NCI-H82 treated with DMSO at 0.1 percent for 48 hours (cell line): ENCODE measurements around the gene VGF.
"Not testable (repeated sequence)": the region's sequence is repeated elsewhere in the genome, so short reads cannot be mapped to it uniquely, and the experiment has no call there.

Experiments used
- DNase-seq: peaks from one replicate; lab custom pipeline; 2025; ENCODE audit not compliant: unreplicated experiment; lab: John Stamatoyannopoulos, UW

The VGF gene

GRCh38 chr7:101165075-101165957 is at the start of gene VGF:
Gene VGF (minus strand): TSS chr7:101165569. CDS start chr7:101164843, 726 bp downstream.
- DNase-seq, result peak; percentile 18

DNA sequence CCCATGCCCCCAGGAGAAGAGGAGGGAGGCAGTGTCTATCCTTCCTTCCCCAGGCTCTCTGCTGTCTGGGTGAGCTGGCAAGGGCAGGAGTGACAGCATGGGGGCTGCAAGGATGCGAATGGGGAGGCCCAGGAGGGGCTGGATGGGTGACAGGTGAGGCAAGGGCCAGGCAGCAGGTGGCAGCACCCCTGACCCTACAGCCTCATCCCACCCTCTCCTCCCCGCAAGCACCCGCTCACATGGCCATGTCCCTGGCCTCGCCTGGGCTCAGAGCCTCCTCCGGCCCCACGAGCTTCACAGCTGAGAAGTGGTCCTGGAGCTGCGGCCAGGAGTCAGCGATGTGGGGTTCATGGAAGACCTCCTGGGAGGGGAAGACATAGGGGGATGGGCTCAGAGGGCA is 46.6 kb upstream of the VGF start:
- DNase-seq, result no peak

DNA sequence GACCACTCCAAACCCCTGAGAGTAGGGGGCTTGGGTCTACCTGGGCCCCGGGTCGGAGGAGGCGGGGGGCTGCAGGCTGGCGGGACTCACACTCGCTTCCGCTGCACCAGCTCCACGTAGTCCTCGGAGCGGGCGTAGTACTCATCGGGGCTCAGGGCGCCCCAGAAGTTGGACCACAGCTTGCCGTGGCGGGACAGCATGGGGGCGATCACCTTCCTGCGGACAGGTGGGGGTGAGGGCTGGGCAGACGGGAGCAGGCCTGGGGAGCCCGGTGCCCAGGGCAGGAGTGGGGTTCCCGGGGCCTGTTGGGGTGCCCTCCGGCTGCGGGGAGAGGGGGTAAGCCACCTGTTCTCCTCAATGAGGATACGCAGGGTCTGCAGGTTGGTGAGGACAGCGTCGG is 46.1 kb upstream of the VGF start:
- DNase-seq, result no peak

GRCh38 chr7:101210143-101210542 is 44.8 kb upstream of the VGF start:
- DNase-seq, result no peak

- no peak for DNase-seq
Observed at GRCh38 chr7:101208794-101209193, 43.4 kb upstream of the VGF start.

GRCh38 chr7:101207459-101207858 is 42.1 kb upstream of the VGF start:
- no peak for DNase-seq

DNA sequence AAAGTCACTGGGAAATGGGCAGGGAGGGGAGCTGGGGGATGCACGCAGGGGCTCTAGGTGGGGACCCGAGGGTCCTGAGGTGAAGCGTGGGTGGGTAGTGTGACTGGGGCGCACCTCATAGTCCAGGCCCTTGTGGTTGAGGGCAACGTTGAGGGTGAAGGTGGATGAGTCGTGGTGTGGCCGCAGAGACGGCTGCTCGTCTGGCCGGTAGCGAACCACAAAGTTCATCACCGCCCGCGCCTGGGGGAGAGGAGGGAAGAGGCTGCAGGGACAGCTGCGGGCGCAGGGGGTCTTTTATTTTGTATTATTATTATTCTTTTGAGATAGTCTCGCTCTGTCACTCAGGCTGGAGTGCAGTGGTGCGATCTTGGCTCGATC is 41.3 kb upstream of the VGF start:
- no peak for DNase-seq

DNA sequence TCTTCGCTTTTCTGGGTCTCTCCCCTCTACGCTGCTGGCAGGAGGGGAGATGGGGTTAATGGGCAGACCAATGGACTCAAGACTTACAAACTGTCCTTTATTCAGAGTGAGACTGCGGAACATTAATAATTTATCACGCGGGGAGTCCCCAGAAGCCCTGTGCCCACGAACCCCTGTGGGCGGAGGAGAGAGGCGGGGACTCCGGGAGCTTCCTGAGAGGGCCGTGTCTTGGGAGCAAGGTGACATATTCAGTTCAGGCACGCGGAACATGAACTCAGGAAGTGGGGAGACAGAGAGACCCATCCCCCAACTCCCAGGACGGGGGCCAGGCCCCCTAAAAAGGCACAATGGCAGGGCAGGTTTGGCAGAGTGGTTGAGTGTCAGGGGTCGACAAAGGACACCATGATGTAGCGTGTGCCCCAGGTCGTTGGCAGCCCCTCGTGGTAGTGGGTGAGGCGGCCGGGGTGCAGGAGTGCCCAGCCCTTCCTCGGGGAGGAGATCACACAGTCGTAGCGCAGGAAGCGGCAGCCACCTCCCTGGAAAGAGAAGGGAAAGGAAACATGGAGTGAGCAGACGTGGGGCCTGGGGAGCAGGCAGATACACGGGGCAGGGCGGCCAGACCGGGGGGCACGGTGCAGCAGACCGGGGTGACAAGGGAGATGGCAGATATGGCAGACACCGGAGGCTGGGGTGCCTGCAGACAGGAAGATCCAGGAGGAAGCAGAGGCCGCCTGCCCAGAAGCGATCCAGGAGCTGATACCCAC is 40.7 kb upstream of the VGF start:
- no peak for DNase-seq

- not testable (repeated sequence) for DNase-seq
Observed at GRCh38 chr7:101203740-101204738, 38.7 kb upstream of the VGF start.

GRCh38 chr7:101202603-101202918 is 37.2 kb upstream of the VGF start:
- DNase-seq, result no peak

- no peak for DNase-seq
Observed at GRCh38 chr7:101201695-101202602, 36.6 kb upstream of the VGF start.

GRCh38 chr7:101200862-101201599 is 35.7 kb upstream of the VGF start, which contains the start of gene MOGAT3:
Gene MOGAT3 (minus strand): TSS chr7:101201036. CDS start chr7:101200854, 182 bp downstream.
- no peak for DNase-seq

- DNase-seq, result no peak
Observed at GRCh38 chr7:101200504-101200861, 35.1 kb upstream of the VGF start.

GRCh38 chr7:101199522-101199921 is 34.2 kb upstream of the VGF start:
- not testable (repeated sequence) for DNase-seq

DNA sequence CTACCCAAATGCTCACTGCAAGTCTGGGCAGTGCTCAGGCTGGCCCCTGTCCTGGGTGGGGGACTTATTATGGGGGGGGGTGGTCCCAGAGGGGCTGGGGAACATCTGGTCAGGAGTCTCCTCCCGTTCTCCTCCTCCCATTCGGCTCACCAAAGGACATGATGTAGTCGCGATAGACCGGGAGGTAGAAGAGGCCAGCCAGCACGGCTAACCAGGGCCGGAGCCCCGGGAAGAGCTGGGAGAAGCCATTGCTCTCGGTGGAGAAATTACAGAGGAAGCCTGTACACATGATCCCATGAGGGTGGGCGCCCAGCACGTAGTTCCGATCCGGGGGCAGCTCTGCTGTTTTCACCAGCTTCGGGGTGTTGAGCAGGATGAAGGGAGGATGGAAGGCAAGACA is 33.1 kb upstream of the VGF start:
- DNase-seq, result no peak

- DNase-seq, result no peak
Observed at GRCh38 chr7:101197991-101198390, 32.6 kb upstream of the VGF start.

DNA sequence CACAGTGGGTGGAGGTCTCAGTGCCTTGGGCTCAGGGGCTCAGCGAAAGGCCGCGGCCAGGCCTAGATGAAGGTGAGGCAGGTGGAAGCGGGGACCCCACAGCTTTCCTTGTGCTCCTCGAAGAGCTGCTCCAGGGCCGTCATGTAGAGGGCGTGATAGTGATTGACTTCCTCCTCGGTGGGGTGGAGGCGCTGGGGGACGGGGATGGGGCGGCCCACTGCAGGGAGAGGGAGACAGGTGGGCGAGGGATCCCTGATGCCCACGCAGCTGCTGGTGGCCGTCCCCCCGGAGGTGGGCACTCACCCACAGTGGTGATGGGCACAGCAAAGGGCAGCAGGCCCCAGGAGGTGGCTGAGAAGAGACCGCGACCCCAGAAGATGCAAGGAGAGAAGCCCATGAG is 30.5 kb upstream of the VGF start:
- no peak for DNase-seq

DNA sequence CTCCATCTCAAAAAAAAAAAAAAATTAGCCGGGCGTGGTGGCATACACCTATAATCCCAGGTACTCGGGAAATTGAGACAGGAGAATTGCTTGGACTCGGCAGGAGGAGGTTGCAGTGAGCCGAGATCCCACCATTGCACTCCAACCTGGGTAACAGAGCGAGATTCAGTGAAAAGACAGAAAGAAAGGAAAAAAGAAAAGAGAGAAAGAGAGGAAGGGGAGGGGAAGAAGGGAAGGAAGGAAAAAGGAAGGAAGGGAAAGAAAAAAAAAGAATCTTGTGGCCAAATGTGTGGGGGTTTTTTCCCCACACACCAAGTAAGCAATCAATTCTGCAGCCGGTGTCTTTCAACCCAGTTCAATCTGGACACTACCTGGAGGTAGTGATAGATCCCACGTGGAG is 23.7 kb upstream of the VGF start:
- no peak for DNase-seq

- DNase-seq, result no peak
Observed at GRCh38 chr7:101186844-101187428, 21.6 kb upstream of the VGF start.
